Measurements from ENCODE around the gene SCAMP5.
A peak's percentile ranks its signal among the peaks of the same experiment; 100 is the strongest.

Gene SCAMP5

DNA sequence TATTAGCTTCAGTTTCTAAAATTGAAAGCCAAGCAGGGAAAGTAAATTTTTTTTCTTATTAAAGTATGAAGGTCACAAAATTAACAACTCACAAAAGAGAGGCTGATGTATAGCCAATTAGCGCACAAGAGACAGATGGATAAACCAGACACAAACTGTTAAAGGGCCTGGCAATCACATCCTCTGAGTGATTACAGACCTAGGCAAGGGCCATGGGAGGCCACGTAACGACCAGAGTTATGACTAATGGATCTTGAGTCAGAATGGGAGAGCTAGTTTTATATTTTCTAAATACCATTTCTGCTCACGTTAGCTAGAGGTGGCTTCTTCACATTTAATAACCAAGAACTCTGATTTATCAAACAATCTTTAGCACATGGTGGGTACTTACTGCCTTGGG lies 17.8 kb upstream of the SCAMP5 start:
- peak in 1 of 5 experiments; percentile 23 for DNase-seq

DNA sequence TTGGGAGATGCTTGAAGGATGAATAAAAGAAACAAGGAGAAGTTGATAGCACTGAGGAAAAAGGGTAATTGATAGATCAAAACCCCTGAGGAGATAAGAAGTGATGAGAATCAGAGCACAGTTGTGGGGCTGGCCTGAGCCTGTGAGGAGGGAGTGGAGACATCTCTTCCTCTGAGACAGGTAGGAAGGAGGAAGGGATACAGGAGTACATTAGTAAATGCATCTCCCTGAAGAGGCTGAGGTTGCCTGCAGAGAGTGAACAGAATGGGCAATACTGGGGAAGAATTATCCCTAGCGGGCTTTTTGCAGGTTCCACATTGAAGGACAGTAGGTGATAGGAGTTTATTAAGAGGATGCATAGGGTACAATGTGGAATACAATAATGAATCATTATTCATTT lies 17.3 kb upstream of the SCAMP5 start:
- DNase-seq = no peak

DNA sequence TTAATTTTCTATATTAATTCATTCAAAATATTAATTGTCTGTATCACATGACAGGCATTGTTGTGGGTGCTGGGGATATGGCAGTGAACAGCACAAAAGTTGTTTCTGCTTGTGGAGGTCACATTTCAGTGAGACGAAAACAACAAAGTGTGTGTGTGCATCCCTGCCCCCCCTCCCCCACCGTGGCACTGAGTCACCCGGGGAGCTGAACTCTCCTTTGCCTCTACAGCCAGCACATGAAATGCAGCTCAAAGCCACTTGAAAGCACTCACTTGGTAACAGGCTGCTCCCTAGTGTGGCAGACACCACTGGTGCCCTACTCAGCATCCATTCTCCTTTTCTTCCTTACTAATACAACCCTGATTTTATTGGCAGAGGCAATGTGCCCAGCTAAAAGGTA lies 16.9 kb upstream of the SCAMP5 start:
- no peak for DNase-seq

DNA sequence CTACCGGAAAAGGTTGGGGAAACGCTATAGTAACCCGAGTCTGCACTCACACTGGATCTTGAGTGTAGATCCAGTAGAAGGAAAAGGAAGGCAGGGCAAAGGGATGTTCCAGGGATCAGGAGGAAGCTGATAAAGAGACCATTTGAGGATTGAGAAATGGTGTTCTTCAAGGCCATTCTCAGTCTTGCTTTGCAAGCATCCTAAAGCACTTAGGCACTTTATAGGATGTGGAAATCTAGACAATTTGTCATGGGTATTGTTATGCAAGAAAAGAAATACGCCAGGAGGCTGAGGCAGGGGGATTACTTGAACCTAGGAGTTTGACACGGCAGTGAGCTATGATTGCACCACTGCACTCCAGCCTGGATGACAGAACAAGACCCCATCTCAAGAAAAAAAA lies 13.2 kb upstream of the SCAMP5 start:
- DNase-seq = no peak

DNA sequence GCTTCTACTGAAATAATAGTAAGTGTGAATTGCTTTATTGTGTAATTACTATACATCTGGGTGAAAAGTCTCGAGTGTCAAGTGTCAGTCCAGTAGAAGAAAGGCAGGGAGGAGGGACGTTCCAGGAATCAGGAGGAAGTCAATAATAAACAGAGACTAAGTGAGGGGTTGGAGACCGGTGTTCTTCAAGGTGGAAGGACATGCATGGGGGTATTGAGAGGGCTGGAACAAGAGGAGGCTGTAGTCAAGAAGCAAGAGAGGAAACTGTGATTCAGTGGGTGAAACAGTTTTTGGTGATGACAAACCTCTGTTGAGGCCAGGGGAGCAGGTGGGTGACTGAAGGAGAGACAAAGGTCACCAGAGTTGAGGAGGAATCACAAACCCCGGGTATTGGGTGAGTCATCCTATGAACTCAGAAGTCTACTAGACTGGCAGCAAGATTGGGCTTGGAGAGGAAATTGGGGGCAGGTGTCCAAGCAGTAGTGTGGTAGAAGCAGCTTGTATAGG lies 11.6 kb upstream of the SCAMP5 start:
- DNase-seq = peak in 2 of 5 experiments; percentile 27 to 33

DNA sequence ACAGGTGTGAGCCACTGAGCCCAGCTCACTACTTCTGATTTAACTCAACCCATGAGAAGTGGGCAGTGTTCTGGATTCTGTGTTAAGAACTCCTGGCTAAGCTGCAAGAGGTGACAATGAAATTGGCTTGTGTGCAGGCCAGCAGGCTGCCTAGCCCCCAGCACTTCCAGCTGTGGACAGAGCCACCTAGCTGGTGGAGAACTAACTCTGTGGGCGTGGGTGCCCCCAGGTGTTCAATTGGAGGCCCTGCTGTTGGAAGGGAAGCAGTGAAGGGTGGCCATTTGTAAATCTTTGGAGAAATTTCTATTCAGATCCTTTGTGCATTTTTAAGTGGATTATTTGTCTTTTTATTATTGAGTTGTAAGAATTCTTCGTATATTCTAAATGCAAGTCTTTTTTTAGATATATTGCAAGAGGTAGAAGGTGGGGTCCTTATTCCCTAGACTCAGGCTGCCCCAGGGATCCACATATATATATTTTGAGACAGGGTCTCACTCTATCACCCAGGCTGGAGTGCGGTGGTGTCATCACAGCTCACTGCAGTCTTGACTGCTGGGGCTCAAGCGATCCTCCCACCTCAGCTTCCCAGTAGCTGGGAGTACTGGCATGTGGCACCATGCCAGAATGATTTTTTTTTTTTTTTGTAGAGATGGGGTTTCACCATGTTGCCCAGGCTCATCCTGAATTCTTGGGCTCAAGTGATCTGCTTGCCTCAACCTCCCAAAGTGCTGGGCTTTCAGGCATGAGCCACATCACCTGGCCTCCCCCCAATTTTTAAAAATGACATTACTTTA lies 7.2 kb upstream of the SCAMP5 start:
- peak in 1 of 5 experiments; percentile 49 for DNase-seq

DNA sequence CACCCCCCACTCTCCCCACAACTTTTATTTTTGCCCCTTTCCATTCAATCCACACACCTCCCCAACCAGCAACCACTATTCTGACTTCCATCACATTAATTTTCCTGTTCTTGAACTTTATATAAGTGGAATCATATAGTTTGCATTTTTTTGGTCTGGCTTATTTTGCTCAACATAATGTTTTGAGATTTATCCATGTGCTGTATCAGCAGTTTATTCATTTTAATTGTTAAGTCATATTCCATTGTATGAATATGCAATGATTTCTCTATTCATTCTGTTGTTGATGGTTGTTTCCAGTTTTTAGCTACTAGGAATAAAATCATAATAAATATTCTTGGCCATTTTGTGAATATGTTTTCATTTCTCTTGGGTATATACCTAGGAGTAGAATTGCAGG lies 5.8 kb upstream of the SCAMP5 start:
- DNase-seq = no peak

DNA sequence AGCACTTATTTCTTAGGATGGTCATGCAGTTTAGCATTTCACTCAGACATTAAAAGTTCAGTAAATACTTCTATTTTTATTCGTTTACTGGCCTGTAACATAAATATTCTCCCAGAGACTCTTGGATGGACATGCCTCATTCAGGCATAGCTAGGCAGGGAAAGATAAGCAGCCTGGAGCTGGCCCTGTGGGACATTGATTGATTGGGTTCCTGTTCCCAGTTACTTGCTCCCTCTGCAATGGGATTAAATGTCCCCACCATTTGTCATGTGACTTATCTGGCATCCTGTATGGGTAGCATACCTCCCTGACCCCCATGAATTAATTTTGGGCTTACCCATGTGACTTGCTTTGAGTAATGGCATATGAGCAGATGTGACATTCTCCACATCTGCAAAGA lies 2.7 kb upstream of the SCAMP5 start:
- no peak for DNase-seq

DNA sequence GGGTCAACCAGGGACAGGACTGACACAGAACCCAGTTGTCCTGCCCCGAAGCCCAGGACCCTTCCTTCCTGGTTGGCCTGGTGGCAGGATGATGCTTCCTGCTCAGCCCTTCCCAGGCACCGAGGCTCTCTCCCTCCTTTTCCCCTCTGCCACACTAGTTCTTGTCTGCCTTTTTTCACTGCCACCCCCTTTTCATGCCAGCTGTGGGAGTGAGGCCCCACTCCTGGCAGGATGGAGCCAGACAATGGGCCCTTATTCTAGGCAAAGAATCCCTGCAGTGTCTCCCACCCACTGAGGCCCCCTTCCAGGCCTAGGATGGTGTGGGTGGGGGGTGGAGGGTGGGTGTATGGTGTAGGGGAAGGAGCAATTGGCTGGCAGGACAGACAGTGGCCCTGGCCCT lies 1.1 kb upstream of the SCAMP5 start:
- DNase-seq = no peak

DNA sequence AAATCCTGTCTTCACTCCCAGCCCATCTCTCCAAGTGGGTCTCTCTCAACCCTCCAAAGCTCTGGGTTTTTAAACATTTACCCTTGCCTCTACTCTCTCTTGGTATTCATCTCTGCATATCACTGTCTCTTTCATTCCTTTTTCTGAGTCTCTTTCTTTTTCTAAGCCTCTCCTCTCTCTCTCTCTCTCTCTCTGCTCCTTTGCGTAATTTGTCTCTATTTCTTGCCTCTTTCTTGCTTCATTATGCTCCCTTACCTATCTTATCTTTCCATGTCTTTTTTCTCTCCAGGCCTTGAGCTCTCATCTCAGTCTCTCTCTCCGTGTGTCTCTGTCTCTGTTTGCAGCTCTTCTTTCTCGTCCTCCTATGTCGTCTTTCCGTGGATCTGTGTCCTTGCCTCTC lies 678 bp upstream of the SCAMP5 start:
- DNase-seq = no peak

DNA sequence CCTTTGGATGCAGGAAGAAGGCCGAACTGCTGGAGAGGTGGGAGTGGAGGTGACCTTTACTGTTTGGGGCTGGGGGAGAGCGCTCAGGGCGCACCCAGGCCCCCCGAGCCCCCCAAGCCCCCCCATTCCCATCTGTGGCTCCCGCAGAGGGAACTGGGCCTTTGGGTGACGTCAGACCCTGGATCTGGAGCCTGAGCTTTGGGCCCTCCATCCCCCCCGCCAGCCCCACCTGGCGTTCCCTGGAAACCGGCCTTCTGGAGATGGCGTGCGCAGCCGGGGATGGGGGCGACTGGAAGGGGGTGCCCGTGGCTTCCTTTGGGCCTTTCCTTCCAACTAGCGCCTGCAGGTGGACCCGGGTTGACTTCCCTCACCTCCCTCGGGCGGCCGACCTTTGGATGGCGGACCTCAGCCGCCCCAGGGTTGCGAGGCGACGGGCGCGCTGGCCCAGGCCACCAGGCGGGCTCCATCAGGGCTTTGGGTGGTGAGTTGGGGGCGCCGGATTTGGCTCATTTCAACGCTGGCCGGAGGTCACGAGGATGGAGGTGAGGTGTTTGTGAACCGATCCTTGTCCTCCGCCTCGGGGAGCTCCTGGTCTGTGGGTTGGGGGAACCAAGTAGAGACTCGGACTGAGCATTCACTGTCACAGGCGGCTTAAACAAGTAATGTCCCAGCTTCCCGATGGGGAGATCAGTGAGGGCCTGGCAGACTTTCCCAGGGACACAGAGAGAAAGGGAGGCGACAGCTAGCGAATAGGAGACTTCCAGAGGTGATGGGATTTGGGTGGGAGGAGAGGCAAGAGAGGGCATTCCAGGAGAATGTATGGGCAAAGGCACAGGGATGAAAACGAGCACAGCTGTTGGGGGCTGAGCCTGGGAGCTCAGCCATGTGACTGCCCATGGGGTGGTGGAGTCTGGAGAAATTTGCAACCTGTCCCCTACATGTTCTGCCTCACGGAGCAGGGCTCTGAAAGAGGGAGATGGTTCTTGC lies 709 bp downstream of the SCAMP5 start:
- no peak for DNase-seq

DNA sequence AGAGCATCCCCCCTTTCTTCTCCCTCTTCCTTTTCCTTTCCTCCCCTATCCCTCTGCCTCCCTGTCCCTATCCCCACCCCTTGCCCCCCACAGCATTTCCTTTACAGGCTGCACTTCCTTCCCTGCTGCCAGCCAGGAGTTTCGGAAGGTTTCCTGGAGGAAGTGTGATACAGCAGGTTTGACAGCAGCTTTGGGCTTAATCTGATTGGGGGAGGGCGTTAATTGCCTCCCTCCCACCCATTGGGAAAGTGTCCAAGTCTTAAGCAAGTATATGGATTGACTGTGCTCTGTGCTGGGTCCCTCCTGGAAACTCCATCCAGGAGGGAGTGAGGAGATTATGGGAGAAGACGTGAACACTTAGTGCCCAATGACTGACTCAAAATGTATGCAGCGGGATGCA lies 1.8 kb downstream of the SCAMP5 start:
- DNase-seq = no peak

DNA sequence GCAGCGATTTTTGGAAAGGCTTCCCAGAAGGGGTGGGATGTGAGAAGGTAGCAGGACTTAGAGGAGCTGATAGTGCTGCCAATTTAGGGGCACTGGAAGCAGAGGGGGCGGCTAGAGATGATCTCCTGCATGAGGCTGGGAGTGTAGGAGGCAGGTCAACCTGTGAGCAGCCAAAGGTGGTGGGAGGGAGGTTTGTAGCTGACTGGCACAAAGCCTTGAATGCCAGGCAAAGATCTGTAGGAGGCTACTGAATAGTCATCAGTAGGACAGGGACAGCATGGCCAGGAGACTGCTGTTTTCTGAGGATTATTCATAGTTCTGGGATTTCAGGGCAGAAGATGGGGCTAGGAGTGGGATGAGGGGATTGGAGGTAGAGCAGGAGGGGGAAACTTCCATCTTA lies 2.2 kb downstream of the SCAMP5 start:
- no peak for DNase-seq

DNA sequence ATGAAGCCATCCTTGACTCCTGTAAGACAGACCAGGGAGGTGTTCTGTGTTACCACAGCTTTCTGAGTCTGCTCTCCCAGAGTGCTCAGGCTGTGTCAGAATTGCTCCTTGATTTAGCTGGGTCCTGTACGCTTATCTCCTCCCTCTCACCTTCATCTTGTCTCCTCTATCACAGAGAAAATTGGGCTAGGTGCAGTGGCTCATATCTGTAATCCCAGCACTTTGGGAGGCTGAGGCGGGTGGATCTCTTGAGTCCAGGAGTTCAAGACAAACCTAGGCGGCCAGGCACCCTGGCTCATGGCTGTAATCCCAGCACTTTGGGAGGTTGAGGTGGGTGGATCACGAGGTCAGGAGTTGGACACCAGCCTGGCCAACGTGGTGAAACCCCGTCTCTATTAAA lies 5.9 kb downstream of the SCAMP5 start:
- DNase-seq = no peak

DNA sequence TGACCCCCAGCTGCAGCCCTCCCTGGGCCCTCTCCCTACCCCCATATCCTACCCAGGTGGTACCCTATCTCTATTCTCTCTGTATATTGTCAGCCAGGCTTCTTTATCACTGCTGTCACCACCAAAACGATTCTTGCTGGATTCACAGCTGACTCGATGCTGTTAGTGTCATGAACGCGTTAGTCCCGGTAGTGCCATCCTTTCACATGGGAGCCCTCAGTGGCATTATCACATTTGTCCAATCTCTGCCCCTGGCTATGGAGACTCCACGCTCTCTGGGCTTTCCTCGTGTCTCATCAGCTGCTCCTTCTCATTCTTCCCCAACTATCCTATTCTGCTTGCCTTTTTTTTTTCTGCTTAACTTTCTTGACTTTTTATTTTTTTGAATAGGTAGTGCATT lies 7.0 kb downstream of the SCAMP5 start:
- DNase-seq = no peak

DNA sequence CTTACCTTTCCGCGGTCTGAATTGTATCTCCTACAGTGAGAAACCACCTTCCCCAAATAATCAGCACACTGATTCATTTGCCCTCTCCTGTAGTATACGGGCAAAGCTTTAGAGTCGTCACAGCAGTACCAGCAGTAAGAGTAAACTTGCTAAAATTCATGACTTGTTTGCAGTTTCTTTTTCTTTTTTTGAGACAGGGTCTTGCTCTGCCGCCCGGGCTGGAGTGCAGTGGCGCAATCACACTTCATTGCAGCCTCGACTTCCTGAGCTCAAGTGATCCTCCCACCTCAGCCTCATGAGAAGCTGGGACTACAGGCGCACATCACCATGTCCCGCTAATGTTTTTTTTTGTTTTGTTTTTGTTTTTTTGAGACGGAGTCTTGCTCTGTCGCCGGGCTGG lies 11.9 kb downstream of the SCAMP5 start:
- DNase-seq = no peak

DNA sequence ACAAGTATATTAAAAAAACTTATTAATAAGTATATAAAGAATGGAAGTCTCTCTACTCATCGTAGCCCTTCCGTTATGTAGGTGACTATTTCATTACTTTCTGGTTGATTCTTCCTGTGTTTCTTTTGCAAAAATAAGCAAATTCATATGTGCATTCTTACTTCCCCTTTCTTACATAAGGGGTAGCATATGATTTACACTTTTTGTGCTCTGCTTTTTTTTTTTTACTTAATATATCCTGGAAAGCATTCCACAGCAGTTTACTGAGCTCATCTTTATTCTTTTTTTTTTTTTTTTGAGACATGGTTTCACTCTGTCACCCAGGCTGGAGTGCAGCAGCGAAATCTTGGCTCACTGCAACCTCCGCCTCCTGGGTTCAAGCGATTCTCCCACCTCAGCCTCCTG lies 12.9 kb downstream of the SCAMP5 start:
- DNase-seq = no peak

DNA sequence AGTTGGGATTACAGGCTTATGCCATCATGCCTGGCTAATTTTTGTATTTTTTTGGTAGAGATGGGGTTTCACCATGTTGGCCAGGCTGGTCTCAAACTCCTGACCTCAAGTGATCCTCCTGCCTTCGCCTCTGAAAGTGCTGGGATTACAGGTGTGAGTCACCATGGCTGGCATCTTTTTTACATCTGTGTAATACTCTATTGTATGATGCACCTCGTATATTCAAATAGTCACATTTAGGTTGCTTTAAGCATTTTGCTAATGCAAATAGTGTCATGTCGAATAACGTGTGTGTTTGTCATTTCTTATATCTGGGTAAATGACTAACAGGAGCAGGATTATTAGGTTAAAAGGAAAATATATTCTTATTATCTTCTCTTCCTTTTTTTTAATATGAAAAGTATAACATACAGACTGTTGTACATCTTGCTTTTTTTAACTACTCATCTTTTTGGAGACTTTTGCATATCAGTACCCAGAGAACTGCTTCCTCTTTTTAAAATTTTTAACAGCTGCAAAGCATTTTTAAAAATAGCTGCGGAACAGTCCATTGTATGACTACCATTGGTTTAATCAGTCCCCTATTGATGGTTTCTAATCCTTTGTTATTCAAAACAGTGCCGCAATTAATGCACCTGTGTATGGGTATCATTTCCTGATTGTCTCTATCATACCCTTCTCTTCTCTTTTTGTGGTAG lies 13.4 kb downstream of the SCAMP5 start:
- no peak for DNase-seq

DNA sequence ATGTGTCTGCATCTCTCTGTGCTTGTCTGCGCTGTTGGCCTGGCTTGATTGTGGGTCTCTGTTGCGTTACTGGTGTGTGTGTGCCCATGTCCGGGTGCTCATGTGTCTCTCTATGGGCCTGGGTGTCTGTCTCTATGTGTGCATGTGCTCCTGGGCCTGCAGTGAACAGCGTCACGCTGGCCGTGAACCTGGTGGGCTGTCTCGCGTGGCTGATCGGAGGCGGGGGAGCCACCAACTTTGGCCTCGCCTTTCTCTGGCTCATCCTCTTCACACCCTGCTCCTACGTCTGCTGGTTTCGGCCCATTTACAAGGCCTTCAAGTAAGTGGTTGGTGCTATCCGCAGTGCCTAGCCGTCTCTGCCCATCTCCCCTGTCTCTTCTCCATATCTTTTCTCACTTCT lies 21.1 kb downstream of the SCAMP5 start:
- DNase-seq = no peak

DNA sequence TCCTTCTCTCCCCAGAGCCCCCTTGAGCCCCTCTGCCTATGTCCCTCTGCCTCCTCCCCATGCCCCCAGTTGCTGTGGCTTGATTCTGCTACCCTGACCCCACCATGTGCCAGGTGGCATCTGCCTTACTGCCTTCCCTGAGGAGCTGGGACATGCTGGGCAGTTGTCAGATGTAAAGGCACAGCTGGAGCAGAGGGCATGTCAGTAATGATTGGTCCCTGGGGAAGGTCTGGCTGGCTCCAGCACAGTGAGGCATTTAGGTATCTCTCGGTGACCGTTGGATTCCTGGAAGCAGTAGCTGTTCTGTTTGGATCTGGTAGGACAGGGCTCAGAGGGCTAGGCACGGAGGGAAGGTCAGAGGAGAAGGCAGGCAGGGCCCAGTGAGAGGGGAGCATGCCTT lies 24.6 kb downstream of the SCAMP5 start:
- DNase-seq = no peak

DNA sequence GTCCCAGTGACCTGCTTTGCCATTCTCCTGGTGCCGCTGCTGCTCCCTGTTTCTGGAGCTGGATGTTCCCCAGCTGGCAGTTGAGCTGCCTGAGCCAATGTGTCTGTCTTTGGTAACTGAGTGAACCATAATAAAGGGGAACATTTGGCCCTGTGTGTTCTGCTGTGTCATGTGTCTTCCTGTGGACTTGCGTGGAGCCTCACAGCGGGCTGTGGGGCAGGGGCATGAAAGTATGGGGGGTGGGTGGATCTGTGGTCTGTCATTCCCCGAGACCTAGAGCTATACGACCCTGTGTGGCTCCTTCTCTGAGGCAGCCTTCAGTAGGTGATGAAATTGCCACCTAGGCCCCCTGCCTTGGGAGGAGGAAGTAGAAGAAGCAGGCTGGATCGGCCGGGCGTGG lies 26.0 kb downstream of the SCAMP5 start:
- no peak for DNase-seq

DNA sequence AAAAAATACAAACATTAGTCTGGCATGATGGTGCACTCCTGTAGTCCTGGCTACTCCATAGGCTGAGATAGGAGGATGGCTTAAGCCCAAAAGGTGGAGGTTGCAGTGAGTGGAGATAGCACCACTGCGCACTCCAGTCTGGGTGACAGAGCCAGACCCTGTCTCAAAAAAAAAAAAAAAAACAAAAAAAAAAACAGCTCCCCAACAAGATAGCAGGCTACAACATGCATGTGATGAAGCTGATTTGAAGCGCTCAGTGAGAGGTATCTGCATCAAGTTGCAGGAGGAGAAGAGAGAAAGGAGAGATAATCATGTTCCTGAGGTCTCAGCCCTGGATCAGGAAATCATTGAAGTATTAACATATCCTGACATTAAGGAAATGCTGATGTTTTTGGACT lies 27.4 kb downstream of the SCAMP5 start:
- no peak for DNase-seq
